ENCODE data around the gene C1orf56.

DNA sequence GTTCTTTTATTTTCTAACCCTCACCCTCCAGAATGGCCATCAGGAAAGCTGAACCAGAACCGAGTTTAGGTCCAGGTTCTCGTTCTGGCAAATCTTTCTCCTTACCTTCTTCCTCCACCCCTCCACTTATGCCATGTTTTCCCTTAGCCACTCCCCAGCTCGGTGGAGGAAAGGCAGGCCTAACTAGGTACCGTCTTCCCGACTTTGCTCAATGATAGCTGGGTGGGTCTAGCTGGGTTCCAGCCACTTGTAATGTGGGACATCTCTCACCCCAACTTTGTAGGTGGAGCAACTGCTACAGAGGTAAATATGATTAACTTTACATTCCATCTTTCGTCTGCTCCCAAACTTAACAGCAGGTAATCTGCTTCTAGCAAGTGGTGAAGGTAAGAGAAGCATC, 10.5 kb upstream of the C1orf56 start:
- TF ChIP-seq CTCF (IDR thresholded peaks at IDR 0.05; ENCODE audit: low read depth, low read length, poor library complexity, severe bottlenecking) (no peak), EZH2phosphoT487 (IDR thresholded peaks at IDR 0.05; ENCODE audit: borderline replicate concordance, low read length) (no peak)

Measured in DOHH2 (cell line).